ENCODE results near the gene TSHZ2. TPM values are rescaled to one million over a fixed set of nuclear protein-coding genes. Genes with fewer than 3 reads are reported as not detected.
A peak's percentile ranks its signal among the peaks of the same experiment; 100 is the strongest.

Gene TSHZ2
- total and polyA plus RNA-seq, 2 experiments from 2014 or later, result 1.1 to 5.2 TPM

- H3K4me3 ChIP-seq, result no peak overlapping the region
- no peaks in the 10 kb centered on the region for H3K27me3 ChIP-seq
Measured at GRCh38 chr20:53406580-53406979, 434.4 kb downstream of the TSHZ2 start.

GRCh38 chr20:53408691-53409446 lies 436.7 kb downstream of the TSHZ2 start:
- Histone ChIP-seq H3K4me2 (peak overlapping the region; percentile 5), H3K9me3 (ENCODE audit: low read depth) (no peaks in the 10 kb centered on the region), H3K9me2 (replicated peaks; ENCODE audit: insufficient read depth) (no peaks in the 10 kb centered on the region), H3K36me3 (replicated peaks; ENCODE audit: insufficient read depth, low read depth) (no peaks in the 10 kb centered on the region), H2AFZ (no peak overlapping the region), H4K20me1 (ENCODE audit: insufficient read depth, poor library complexity, severe bottlenecking) (no peaks in the 10 kb centered on the region), H3K27ac (no peak overlapping the region), H3K79me2 (no peaks in the 10 kb centered on the region), H3K4me3 (no peak overlapping the region), H3K27me3 (no peaks in the 10 kb centered on the region), H3K4me1 (ENCODE audit: insufficient read depth) (no peaks in the 10 kb centered on the region)
- DNase-seq (ENCODE audit: low spot score), result no peak
- 58% methylated on average over 11 of the region's 11 CpGs for WGBS (ENCODE audit: low lambda C conversion rate, missing lambda C conversion rate)
- TF ChIP-seq, protein P1, sequence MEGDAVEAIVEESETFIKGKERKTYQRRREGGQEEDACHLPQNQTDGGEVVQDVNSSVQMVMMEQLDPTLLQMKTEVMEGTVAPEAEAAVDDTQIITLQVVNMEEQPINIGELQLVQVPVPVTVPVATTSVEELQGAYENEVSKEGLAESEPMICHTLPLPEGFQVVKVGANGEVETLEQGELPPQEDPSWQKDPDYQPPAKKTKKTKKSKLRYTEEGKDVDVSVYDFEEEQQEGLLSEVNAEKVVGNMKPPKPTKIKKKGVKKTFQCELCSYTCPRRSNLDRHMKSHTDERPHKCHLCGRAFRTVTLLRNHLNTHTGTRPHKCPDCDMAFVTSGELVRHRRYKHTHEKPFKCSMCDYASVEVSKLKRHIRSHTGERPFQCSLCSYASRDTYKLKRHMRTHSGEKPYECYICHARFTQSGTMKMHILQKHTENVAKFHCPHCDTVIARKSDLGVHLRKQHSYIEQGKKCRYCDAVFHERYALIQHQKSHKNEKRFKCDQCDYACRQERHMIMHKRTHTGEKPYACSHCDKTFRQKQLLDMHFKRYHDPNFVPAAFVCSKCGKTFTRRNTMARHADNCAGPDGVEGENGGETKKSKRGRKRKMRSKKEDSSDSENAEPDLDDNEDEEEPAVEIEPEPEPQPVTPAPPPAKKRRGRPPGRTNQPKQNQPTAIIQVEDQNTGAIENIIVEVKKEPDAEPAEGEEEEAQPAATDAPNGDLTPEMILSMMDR (IDR thresholded peaks at IDR 0.05; ENCODE audit: poor library complexity), result no peak
- no peak for TF ChIP-seq EZH2phosphoT487 (IDR thresholded peaks at IDR 0.05; ENCODE audit: low read depth, severe bottlenecking, unreplicated experiment)
- TF ChIP-seq EZH2 (IDR thresholded peaks at IDR 0.05; ENCODE audit: borderline replicate concordance), result no peak

More at GRCh38 chr20:53406580-53406979, 434.4 kb downstream of the TSHZ2 start:
- TF ChIP-seq EZH2phosphoT487 (IDR thresholded peaks at IDR 0.05; ENCODE audit: low read depth, severe bottlenecking, unreplicated experiment), result no peak
- TF ChIP-seq EZH2 (IDR thresholded peaks at IDR 0.05; ENCODE audit: borderline replicate concordance), result no peak
- TF ChIP-seq, protein P1 (IDR thresholded peaks at IDR 0.05; ENCODE audit: poor library complexity), result no peak
- DNase-seq (ENCODE audit: low spot score), result no peak
- no peaks in the 10 kb centered on the region for H3K9me3 ChIP-seq (ENCODE audit: low read depth)
- H3K4me2 ChIP-seq, result no peak overlapping the region
- H3K4me1 ChIP-seq (ENCODE audit: insufficient read depth), result no peaks in the 10 kb centered on the region
- H2AFZ ChIP-seq, result no peak overlapping the region
- H3K9me2 ChIP-seq (replicated peaks; ENCODE audit: insufficient read depth), result no peaks in the 10 kb centered on the region
- no peak overlapping the region for H3K27ac ChIP-seq
- WGBS (ENCODE audit: low lambda C conversion rate, missing lambda C conversion rate), result 83% methylated on average over 3 of the region's 3 CpGs
- H3K36me3 ChIP-seq (replicated peaks; ENCODE audit: insufficient read depth, low read depth), result no peaks in the 10 kb centered on the region
- no peaks in the 10 kb centered on the region for H3K79me2 ChIP-seq
- no peaks in the 10 kb centered on the region for H4K20me1 ChIP-seq (ENCODE audit: insufficient read depth, poor library complexity, severe bottlenecking)

DNA sequence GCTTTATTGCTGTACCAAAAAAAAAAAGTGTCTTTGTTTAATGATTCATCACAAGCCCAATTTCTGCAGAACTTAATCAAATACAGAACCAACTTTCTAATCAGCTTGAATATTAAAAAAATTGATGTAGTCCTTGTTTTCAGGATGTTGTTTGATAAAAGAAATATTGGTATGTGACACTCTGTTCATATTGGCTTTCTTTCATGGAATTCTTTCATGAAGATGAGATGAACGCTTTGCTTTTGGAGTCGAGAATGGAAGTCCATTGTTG lies 437.2 kb downstream of the TSHZ2 start:
- H3K27ac ChIP-seq, result no peak overlapping the region
- H3K4me2 ChIP-seq, result no peak overlapping the region
- TF ChIP-seq EZH2 (IDR thresholded peaks at IDR 0.05; ENCODE audit: borderline replicate concordance), result no peak
- TF ChIP-seq, protein P1 (IDR thresholded peaks at IDR 0.05; ENCODE audit: poor library complexity), result no peak
- TF ChIP-seq EZH2phosphoT487 (IDR thresholded peaks at IDR 0.05; ENCODE audit: low read depth, severe bottlenecking, unreplicated experiment), result no peak
- H3K9me2 ChIP-seq (replicated peaks; ENCODE audit: insufficient read depth), result no peaks in the 10 kb centered on the region
- no peaks in the 10 kb centered on the region for H3K4me1 ChIP-seq (ENCODE audit: insufficient read depth)
- no peak overlapping the region for H2AFZ ChIP-seq
- no peaks in the 10 kb centered on the region for H3K27me3 ChIP-seq
- H3K9me3 ChIP-seq (ENCODE audit: low read depth), result no peaks in the 10 kb centered on the region
- DNase-seq (ENCODE audit: low spot score), result no peak
- no peaks in the 10 kb centered on the region for H4K20me1 ChIP-seq (ENCODE audit: insufficient read depth, poor library complexity, severe bottlenecking)
- H3K36me3 ChIP-seq (replicated peaks; ENCODE audit: insufficient read depth, low read depth), result no peaks in the 10 kb centered on the region
- H3K4me3 ChIP-seq, result no peak overlapping the region
- H3K79me2 ChIP-seq, result no peaks in the 10 kb centered on the region
- 96% methylated on average over 2 of the region's 2 CpGs for WGBS (ENCODE audit: low lambda C conversion rate, missing lambda C conversion rate)
